WERI-Rb-1 (cell line): ENCODE measurements around the gene PTPN2.

ENCODE experiments used
- DNase-seq: peaks from one replicate; pipeline ENCODE4 v3.0.0-alpha.2; 2020
- H3K27ac ChIP-seq: fragments of 250-450 bp; sonication (Bioruptor Pico); 2 replicates; pipeline ENCODE4 v1.5.1; 2020; ENCODE audit warnings: mild to moderate bottlenecking, moderate library complexity
- H3K27me3 ChIP-seq: fragments of 250-450 bp; sonication (Bioruptor Pico); 2 replicates; pipeline ENCODE4 v1.5.1; 2021; ENCODE audit warnings: mild to moderate bottlenecking, low read depth, moderate library complexity; ENCODE audit not compliant: insufficient read depth, severe bottlenecking
- H3K36me3 ChIP-seq: fragments of 250-450 bp; sonication (Bioruptor Pico); 2 replicates; pipeline ENCODE4 v1.5.1; 2020; ENCODE audit warnings: mild to moderate bottlenecking, moderate library complexity
- H3K4me3 ChIP-seq: 2 replicates; pipeline ENCODE4 v1.5.1; 2011; ENCODE audit warnings: low read depth, mild to moderate bottlenecking, control low read depth, low read length
- H3K9me3 ChIP-seq: fragments of 250-450 bp; sonication (Bioruptor Pico); 2 replicates; pipeline ENCODE4 v1.5.1; 2021; ENCODE audit warnings: mild to moderate bottlenecking, moderate library complexity; ENCODE audit not compliant: severe bottlenecking
- CTCF ChIP-seq: IDR thresholded peaks from 2 replicates; pipeline ENCODE4 v1.5.1; 2011; ENCODE audit warnings: low read depth, mild to moderate bottlenecking, control low read depth, inconsistent platforms, low read length

The PTPN2 gene

GRCh38 chr18:12825230-12825629, 58.8 kb downstream of the PTPN2 start:
- TF ChIP-seq CTCF = no peak
- peaks cover 37% of the 10 kb centered on the region for H3K36me3 ChIP-seq
- no peak overlapping the region for H3K27ac ChIP-seq
- no peaks in the 10 kb centered on the region for H3K27me3 ChIP-seq
- H3K4me3 ChIP-seq = no peak overlapping the region
- DNase-seq = no peak
- H3K9me3 ChIP-seq = no peaks in the 10 kb centered on the region

GRCh38 chr18:12823892-12824291, 60.1 kb downstream of the PTPN2 start:
- Histone ChIP-seq H3K36me3 (peaks cover 36% of the 10 kb centered on the region), H3K4me3 (no peak overlapping the region), H3K27ac (no peak overlapping the region), H3K27me3 (no peaks in the 10 kb centered on the region), H3K9me3 (no peaks in the 10 kb centered on the region)
- no peak for DNase-seq
- no peak for TF ChIP-seq CTCF

- no peak overlapping the region for H3K27ac ChIP-seq
- H3K36me3 ChIP-seq = peaks cover 25% of the 10 kb centered on the region
- no peak for DNase-seq
- H3K9me3 ChIP-seq = no peaks in the 10 kb centered on the region
- no peak for TF ChIP-seq CTCF
- no peaks in the 10 kb centered on the region for H3K27me3 ChIP-seq
- H3K4me3 ChIP-seq = no peak overlapping the region
Measured at GRCh38 chr18:12821408-12821807, 62.6 kb downstream of the PTPN2 start.

- Histone ChIP-seq H3K9me3 (no peaks in the 10 kb centered on the region), H3K36me3 (peaks cover 25% of the 10 kb centered on the region), H3K27ac (no peak overlapping the region), H3K4me3 (no peak overlapping the region), H3K27me3 (no peaks in the 10 kb centered on the region)
- no peak for DNase-seq
- TF ChIP-seq CTCF = no peak
Measured at GRCh38 chr18:12820506-12820905, 63.5 kb downstream of the PTPN2 start.

GRCh38 chr18:12819841-12820240, 64.2 kb downstream of the PTPN2 start:
- DNase-seq = no peak
- peaks cover 24% of the 10 kb centered on the region for H3K36me3 ChIP-seq
- no peaks in the 10 kb centered on the region for H3K9me3 ChIP-seq
- H3K27ac ChIP-seq = no peak overlapping the region
- no peak for TF ChIP-seq CTCF
- no peak overlapping the region for H3K4me3 ChIP-seq
- H3K27me3 ChIP-seq = no peaks in the 10 kb centered on the region

- Histone ChIP-seq H3K4me3 (no peak overlapping the region), H3K36me3 (peaks cover 24% of the 10 kb centered on the region), H3K27me3 (no peaks in the 10 kb centered on the region), H3K27ac (no peak overlapping the region), H3K9me3 (no peaks in the 10 kb centered on the region)
- no peak for TF ChIP-seq CTCF
- no peak for DNase-seq
Measured at GRCh38 chr18:12819322-12819721, 64.7 kb downstream of the PTPN2 start.
